Posterior cingulate gyrus (tissue), 11 donors: ENCODE results near the gene TMEM54.
"Not testable (repeated sequence)": the region's sequence is repeated elsewhere in the genome, so short reads cannot be mapped to it uniquely, and the experiment has no call there.

Experiments used
- DNase-seq, 10 donors: peaks; one replicate each; pipeline versions ENCODE4 v3.0.0 to v3.0.0-alpha.2; 2020 to 2021; ENCODE audit warnings: mixed read lengths in 3 of 10
- intact Hi-C: fragments of 100-400 bp; cut with DNase I; formaldehyde crosslinking; loops from one replicate; pipeline ENCODE4 v1.15.1; 2023

TMEM54 gene

DNA sequence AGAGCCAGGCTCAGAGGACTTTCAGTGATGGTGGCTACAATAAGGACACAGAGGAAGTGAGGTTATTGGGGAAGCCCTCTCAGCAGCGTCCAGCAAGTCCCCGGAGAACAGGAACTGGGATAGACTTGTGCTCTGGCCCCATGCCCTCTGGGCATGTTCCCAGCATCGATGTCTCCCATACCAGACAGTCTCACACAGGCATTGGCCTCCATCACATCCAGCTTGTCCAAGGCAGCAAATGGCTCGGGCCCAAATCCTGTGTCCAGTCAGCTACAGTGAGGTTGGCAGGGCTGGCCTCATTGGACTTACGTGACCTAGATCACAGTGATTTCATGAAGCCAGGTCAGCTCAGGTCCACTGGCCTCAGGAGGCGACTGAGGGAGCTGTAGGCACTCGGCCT, 19.6 kb upstream of the TMEM54 start:
- intact Hi-C loops = no loop called here

DNA sequence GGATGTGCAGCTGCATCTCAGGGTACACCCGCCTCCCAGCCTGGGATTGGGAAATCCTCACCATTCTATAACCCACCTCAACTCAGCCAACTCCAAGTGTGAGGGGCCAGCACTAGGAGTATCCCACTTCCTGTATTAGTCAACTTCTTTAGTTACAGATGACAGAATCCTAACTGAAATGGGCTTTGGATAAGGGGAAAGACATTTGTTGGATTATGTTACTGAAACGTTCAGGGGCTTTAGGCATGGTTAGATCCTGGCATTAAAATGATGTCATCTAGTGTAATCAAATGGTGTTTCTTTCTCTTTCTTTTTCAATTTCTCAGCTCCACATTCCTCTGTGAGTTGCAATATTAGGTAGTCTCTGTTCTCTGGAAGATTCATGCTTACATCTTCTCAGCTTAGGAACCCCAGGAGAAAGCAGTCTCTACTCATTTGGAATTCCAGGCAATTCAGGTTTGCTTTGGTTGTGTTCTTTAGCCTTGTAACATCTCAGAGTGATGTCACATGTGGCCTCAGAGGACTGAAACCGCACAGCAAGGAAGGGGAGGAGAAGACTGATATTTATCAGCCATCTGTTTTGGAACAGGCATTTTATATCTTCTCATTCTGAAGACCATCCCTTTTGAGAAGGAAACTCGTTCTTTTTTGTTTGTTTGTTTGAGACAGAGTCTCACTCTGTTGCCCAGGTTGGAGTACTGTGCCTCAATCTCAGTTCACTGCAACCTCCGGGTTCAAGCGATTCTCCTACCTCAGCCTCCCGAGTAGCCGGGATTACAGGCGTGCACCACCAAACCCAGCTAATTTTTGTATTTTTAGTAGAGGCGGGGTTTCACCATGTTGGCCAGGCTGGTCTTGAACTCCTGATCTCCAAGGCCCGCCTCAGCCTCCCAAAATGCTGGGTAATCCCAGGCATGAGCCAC, 18.9 kb upstream of the TMEM54 start:
- intact Hi-C loops = no loop called here
- no peak for DNase-seq

More for the DNA sequence above, 19.6 kb upstream of the TMEM54 start:
- no peak for DNase-seq

DNA sequence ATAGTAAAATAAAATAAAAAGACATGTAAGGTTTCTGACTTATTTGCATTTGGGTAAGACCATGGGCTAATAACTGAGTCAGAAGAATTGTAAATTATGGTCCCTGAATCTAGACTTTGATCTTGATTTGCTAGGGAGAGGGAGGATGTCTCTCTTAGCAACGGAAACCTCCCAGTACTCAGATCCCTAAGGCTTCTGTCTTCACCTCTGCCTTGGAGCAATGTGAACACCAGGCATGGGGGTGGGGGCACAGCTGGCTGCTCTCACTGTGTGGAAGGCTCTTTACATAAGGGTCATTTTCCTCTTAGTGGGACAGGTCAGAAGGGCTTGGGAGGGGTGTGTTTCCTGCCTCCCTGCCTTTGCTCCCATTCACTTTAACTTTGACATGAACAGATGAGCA, 17.0 kb upstream of the TMEM54 start:
- intact Hi-C loops = no loop called here
- DNase-seq = no peak

DNA sequence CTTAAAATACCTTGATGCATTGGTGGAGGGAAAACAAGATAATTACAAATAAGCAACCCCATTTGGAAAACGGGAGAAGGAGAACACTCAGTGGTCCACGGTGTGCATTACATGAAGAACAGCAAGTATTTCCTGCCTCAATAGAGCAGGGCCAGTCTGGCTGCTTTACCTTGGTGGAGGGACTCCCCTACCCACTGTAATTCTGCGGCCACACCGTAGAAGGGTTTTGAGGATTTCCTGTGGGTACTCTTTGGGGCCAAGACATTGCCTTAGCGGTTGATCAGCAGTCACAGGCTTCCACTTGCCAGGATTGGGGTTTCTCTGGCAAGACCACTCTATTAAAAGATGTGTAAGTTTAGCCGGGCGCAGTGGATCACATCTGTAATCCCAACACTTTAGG, 16.3 kb upstream of the TMEM54 start:
- no peak for DNase-seq
- intact Hi-C loops = no loop called here

DNA sequence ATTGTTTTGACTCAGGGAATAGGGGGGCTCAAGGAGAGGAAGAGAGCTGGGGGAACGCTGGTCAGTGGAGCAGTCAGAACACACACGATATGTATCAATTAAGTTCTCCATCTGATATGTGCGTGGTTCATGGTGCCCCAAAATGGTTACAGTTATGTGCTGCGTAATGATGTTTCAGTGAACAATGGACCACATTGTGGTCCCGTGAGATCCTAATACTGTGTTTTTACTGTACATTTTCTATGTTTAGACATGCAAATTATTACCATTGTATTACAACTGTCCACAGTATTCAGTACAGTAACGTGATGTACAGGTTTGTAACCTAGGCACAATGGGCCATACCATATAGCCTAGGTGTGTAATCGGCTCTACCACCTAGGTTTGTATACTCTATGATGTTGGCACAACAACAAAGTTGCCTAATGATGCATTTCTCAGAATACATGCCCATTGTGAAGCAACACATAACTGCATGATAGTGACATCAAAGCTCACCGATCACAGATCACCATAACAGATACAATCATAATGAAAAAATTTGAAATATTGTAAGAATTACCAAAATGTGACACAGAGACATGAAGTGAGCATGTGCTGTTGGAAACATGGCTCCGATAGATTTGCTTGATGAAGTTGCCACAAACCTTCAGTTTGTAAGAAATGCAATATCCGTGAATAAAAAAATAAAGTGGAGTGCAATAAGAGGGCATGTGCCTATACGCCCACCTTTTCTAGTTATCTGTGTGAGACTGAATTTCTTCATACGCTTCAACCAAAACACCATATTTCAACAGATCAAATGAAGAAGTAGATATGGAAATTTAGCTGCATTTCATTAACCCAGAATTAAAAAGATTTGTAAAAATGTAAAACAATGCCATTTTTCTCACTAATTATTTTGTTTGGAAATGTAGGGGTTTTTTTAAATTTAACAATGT, 14.8 kb upstream of the TMEM54 start:
- DNase-seq = no peak
- intact Hi-C loops = no loop called here

DNA sequence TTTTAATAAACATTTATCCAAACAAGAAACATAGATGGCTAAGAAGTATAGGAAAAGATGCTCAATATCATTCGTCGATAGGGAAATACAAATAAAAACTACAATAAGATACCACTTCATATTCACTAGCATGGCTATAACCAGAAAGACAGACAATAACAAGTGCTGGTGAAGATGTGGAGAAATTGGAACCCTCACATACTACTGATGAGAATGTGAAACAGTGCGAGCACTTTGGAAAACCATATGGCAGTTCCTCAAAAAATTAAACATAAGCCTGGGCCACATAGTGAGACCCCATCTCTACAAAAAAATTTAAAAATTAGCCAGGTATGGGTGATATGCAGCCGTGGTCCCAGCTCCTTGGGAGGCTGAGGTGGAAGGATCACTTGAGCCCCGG, 9.1 kb upstream of the TMEM54 start:
- intact Hi-C loops = no loop called here
- peak in 1 of 10 donors; percentile 16 for DNase-seq

DNA sequence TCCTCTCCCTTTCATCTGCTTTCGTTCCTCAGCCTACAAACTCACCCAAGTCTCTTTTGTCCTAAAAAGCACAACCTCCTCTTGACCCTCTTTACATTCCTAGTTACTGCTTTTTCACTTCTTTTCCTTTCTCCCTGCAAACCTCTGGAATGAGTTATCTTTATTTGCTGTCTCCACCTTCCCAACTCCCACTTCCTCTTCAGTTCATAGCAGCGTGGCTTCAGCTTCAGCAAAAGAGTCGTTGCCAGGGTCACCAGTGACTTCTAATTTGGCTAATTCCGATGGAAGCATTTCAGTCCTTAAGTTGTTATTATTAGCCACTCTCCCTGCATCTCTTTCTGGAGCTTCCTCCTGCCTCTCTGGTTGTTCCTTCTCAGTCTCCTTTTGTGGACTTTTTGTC, 6.2 kb upstream of the TMEM54 start:
- DNase-seq = no peak

DNA sequence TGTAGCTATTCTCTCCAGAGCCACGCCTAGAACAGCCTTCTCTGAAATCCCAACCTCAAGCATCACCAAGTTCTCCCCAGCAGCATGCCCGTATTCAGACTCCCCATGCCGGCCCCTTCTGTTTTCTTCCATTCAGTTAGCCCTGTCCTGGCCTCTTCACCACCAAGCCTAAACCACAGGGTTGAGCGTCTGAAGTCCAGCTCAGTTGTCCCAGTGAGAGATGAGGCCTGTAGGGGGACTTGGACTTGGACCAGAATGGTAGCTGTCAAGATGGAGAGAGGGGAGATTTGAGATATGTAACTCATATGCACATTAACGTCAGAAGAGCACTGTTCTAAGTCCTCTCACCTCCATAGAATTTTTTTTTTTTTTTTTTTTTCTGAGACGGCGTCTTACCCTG, 5.5 kb upstream of the TMEM54 start:
- no peak for DNase-seq
- intact Hi-C loops = no loop called here

More for the DNA sequence above, 6.2 kb upstream of the TMEM54 start:
- intact Hi-C loops = no loop called here

DNA sequence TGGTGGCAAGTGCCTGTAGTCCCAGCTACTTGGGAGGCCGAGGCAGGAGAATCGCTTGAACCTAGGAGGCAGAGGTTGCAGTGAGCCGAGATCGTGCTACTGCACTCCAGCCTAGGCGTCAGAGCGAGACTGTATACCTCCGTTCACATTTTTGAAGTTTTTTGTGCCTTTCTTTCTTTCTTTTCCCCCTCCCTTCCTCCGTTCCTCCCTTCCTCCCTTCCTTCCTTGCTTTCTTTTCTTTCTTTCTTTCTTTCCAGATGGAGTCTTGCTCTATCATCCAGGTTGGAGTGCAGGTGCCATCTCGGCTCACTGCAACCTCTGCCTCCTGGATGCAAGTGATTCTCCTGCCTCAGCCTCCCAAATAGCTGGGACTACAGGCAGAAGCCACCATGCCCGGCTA, 4.4 kb upstream of the TMEM54 start:
- DNase-seq, intact Hi-C loops: not testable (repeated sequence)

DNA sequence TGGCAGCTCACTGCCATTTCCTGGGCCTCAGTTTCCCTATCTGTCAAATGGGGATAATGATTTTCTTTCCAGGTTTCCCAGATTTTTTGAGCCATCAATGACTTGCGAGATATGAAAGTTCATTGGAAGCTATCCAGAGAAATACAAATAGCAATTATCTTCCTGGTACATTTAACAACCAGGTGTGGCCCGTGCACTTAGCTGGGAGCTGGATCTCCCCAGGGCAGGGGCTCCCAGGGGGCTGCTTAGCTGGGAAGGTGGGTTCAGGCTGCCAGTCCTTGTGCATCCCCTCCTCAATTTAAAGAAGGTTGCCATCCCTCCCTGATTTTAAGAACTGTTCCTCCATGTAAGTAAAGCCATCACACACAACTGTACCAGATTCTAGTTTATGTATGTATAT, 3.6 kb upstream of the TMEM54 start:
- intact Hi-C loops = no loop called here
- DNase-seq = no peak

DNA sequence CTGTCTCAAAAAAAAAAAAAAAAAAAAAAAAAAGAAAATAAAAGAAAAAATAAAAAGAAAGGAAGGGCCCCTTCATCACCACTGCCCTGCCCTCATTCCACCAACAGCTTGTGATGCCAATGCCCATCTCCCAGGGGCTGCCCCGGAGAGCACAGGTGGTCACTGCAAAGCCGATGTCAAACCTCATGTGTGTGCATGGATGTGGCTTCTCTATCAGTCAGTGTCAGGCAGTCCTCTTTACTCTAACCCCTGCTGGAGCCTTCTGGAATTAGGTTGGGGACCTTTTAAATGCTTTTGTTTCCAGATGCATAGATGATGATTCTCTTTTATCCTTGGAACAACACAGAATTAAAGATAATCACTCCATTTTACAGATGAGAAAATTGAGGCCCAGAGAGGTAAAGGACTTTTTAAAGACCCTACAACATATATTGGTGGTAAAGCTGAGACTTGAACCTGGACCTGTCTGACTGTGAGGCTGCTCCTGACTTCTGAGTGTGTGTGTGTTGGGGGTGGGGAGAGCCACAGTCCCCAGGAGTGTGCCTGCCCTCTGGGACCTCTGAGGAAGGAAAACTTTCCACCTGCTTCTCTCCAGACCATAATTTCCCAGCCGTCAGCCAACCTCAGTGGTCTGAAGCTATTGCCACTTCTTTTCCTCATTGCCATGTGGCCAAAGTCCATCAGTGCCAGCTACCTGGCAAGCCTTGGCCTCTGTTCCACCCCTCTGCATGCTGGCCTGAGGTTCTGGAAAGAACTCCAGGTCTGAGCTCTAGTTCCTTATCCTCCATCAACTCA, 3.0 kb upstream of the TMEM54 start:
- intact Hi-C loops = no loop called here
- DNase-seq = peak in 1 of 10 donors; percentile 37

DNA sequence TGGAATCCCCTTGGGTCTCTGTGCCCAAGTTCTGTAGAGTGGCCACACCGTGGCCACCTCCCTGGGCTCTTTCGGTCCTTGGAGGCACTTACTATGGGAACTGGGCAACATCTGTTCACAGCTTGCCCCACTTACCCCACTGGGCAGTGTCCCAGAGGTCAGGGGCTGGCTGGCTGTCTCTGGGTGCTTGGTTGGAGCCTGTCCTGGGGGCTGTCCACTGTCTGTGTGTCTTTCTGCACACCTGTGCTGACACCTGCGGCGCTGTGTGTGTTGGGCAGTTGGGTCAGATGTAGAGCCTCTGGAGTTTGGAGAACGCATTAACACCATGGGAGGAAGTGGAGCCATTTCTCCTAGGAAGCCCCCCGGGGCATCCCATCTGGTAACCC, 1.3 kb upstream of the TMEM54 start:
- intact Hi-C loops = no loop called here
- peak in 1 of 10 donors; percentile 50 for DNase-seq

DNA sequence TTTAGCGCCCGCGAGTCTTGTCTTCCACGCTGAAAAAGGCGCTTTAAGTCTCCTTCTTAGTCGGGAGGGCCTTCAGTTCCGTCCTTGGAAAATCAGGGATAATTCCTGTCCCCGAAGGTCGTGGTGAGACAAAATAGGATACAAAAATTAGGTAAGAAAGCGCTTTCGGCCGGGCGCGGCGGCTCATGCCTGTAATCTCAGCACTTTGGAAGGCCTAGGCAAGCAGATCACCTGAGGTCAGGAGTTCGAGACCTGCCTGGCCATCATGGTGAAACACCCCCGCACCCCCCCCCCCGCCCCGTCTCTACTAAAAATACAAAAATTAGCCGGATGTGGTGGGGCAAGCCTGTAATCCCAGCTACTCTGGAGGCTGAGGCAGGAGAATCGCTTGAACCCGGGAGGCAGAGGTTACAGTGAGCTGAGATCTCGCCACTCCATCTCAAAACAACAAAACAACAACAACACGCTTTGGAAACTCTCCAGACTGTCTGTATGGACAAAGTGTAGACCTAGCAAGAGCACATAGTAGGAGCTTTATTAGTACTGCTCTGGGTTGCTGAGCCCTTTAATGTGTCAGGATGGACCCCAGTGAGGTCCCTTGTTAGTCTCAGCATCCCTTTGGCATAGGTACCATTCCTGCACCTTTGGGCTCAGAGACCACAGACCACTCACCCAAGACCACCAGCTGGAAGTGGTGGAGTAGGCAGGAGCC, 790 bp upstream of the TMEM54 start:
- DNase-seq = no peak
- intact Hi-C loops = no loop called here

DNA sequence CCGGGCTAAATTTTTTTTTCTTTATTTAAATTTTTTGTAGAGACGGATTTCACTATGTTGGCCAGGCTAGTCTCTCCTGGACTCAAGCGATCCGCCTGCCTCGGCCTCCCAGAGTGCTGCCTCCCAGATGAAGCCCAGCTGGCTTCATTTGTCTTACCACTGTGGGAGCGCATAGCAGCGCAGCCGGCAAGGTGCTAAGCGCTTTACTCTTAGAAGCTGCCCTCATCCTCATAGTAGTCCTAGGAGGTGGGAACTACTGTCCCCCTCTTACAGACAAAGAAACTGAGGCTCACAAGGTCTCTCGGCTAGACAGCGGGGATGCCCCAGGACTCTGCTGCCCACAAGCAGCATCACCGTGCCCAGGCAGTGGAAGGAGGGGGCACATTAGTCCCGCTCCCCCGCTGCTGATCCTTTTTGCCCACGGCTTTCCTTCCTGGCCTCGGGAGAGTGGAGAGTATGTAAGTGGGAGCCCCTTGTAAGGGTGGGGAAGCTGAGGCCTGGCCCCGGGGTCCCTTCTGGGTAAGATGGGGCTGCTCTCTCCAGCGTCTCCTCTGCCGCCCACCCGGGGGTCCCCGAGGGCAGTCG, 726 bp downstream of the TMEM54 start:
- DNase-seq = peak in 2 of 10 donors; percentile 67 to 80
- intact Hi-C loops = no loop called here

DNA sequence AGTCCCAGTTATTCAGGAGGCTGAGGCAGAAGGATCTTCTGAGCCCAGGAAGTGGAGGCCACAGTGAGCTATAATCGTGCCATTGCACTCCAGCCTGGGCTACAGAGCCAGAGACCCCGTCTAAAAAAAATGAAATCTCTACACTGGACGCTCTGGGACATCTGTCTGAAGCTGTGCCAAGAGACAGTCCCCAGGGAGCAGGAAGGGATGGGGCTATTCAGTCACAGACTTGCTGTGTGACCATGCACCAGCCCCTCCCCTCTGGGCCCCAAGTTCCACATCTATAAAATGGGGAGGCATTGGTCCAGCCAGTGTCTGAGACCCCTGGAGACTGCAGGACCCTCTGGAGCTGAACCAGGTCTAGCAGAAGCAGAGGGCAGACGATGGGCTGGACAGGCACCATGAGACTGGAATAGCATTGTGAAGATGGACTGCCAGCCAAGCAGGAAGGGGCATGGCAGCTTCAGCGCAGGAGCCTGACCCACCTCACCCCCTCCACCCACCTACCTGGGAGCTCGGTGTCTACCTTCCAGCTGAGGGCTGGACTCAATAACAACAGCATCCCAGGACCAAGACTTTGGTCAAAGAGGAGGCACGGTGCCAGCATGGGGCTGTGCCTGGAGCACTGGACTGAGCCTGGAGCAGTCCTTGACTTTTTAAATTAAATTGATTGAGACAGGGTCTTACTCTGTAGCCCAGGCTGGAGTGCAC, 1.4 kb downstream of the TMEM54 start:
- DNase-seq = peak in 2 of 10 donors; percentile 32 to 66

DNA sequence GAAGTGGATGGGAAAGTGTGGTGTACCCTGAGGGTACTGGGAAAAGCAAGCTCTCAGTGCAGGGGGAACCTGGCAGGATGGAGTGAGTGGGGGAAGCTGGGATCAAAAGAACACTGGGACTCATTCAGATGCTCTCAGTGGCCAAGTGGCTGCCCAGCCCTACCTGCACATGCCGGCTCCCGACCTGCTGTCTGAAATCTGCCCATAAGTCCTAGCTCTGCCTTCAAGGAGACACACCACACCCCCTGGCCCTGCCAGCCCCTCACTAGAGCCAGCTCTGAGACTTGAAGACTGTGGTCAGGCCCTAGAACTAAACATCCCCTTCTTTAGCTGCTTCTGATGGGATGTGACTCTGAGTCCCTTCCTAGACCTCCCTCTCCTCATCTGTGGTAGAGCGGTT, 2.2 kb downstream of the TMEM54 start:
- peak in 2 of 10 donors; percentile 31 to 62 for DNase-seq

More for the DNA sequence above, 1.4 kb downstream of the TMEM54 start:
- intact Hi-C loops = no loop called here

DNA sequence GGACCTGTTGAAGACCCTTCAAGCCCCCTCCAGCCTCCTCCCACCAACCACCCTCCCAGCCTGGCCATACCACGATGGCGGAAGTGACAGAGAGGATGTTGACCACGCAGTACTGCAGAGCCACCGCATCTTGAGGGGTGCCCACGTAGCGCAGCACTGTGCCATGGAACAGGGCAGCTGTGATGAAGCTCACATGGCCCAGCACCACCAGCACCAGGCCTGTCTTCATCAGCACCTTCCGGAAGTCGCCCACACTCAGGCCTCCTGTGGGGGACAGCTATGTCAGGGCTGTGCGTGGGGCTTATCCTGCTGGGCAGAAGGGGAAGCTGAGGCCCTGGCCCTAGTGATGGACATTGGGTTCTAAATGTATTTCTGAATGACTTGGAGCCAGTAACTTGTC, 3.1 kb downstream of the TMEM54 start:
- intact Hi-C loops = no loop called here
- peak in 2 of 10 donors; percentile 37 to 74 for DNase-seq

More for the DNA sequence above, 2.2 kb downstream of the TMEM54 start:
- intact Hi-C loops = no loop called here
